Ovary (tissue), 3 donors: ENCODE measurements around the gene FNTB.

Experiments used
- CTCF ChIP-seq, 3 donors: fragments of 450-650 bp in 2 of 3; fragments of 200-600 bp in 1 of 3; IDR thresholded peaks; one replicate each; pipeline versions ENCODE4 v1.5.1 to v1.8.0; 2016 to 2022; ENCODE audit warnings: antibody characterized with exemption in 3 of 3, mild to moderate bottlenecking in 1 of 3
- EP300 ChIP-seq: sonication (generic); formaldehyde crosslinking; IDR thresholded peaks from one replicate; pipeline ENCODE4 v1.6.1; 2017; ENCODE audit warnings: antibody characterized with exemption
- POLR2A ChIP-seq: fragments of 450-650 bp; IDR thresholded peaks from one replicate; pipeline ENCODE4 v1.6.1; 2017; ENCODE audit warnings: antibody characterized with exemption, mild to moderate bottlenecking, moderate library complexity
- donor health status: DM: no; HTN: no; CAD: no.

DNA sequence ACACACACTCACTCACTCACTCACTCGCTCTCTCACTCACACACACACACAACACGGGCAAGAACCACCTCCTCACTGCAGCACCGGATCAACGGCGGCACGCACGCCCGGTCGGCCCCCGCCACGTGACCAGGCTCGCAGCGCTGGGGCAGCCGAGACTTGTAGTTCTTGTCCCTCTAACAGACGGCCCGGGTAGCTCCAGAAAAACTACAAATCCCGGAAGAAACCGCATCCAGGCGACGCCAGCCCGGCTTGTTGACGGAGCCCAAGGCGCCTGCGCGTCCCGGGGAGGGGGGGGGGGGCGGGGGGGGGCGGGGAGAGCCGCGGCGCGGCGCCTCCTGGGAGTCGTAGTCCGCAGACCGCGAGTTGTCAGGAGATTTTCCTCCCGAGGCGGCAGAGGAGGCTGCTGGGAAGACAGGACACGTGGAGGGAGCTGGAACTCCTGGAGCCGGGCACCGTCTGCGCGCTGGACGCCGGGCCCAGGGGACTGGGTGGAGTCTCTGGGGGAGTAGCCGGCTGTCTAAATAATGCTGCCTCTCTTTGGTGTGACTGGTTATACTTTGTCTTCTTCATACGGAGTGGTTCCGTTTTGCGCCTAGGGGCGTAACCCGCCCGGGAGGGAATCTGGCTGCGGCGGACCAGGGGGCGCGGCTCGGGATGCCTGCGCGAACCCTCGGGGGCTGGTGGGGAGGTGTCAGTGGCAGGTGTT is 115.9 kb downstream of the FNTB start, which contains the start of gene MAX:
- TF ChIP-seq CTCF (IDR thresholded peaks at IDR 0.05) (no peak), POLR2A (peak; percentile 43), EP300 (no peak)
